Neural cell (in vitro differentiated cells): ENCODE results near the gene SHANK3. TPM values are rescaled to one million over a fixed set of nuclear protein-coding genes. Genes with fewer than 3 reads are reported as not detected.
"Not testable (repeated sequence)": the region's sequence is repeated elsewhere in the genome, so short reads cannot be mapped to it uniquely, and the experiment has no call there.

Experiments
- H2AFZ ChIP-seq: fragments of 200-600, 300-800 bp; sonication (generic), shearing (Covaris generic); 2 replicates; pipeline ENCODE4 v1.6.0; 2014; ENCODE audit warnings: low read depth, mild to moderate bottlenecking, antibody characterized with exemption, low read length, moderate library complexity
- H3F3A ChIP-seq: fragments of 200-600 bp; shearing (Covaris generic); 2 replicates; pipeline ENCODE4 v1.6.1; 2016; ENCODE audit warnings: mild to moderate bottlenecking, moderate library complexity, mixed read lengths, antibody characterized with exemption, low read length; ENCODE audit not compliant: insufficient read depth, poor library complexity, severe bottlenecking
- H3K27ac ChIP-seq: fragments of 200-600, 300-800 bp; sonication (generic), shearing (Covaris generic); 2 replicates; pipeline ENCODE4 v1.5.1; 2014; ENCODE audit warnings: mild to moderate bottlenecking, low read length, moderate library complexity
- H3K27me3 ChIP-seq: fragments of 300-800, 200-600 bp; sonication (generic), shearing (Covaris generic); 2 replicates; pipeline ENCODE4 v1.6.0; 2014; ENCODE audit warnings: mild to moderate bottlenecking, low read depth, low read length, moderate library complexity; ENCODE audit not compliant: insufficient read depth
- H3K36me3 ChIP-seq: fragments of 300-800, 200-600 bp; sonication (generic), shearing (Covaris generic); 2 replicates; pipeline ENCODE4 v1.5.1; 2014; ENCODE audit warnings: mild to moderate bottlenecking, antibody characterized with exemption, low read length, moderate library complexity; ENCODE audit not compliant: insufficient read depth
- H3K4me2 ChIP-seq: fragments of 300-800, 200-600 bp; sonication (generic), shearing (Covaris generic); 2 replicates; pipeline ENCODE4 v1.6.0; 2014; ENCODE audit warnings: mild to moderate bottlenecking, low read length
- H3K4me3 ChIP-seq: fragments of 300-800, 200-600 bp; sonication (generic), shearing (Covaris generic); 2 replicates; pipeline ENCODE4 v1.5.1; 2014; ENCODE audit warnings: mild to moderate bottlenecking, low read length, moderate library complexity
- H3K79me2 ChIP-seq: fragments of 200-600 bp; shearing (Covaris generic); replicated peaks from 2 replicates; pipeline ENCODE4 v1.6.0; 2014; ENCODE audit warnings: mild to moderate bottlenecking, low read length, moderate library complexity; ENCODE audit not compliant: insufficient read depth
- H3K9ac ChIP-seq: fragments of 300-800, 200-600 bp; sonication (generic), shearing (Covaris generic); 2 replicates; pipeline ENCODE4 v1.6.1; 2016; ENCODE audit warnings: mild to moderate bottlenecking, low read length, mixed read lengths
- H3K9me2 ChIP-seq: fragments of 200-600 bp; shearing (Covaris generic); 2 replicates; pipeline ENCODE4 v1.6.1; 2016; ENCODE audit warnings: mild to moderate bottlenecking, low read length, mixed read lengths; ENCODE audit not compliant: insufficient read depth
- H3K9me3 ChIP-seq: fragments of 200-600, 300-800 bp; sonication (generic), shearing (Covaris generic); 2 replicates; pipeline ENCODE4 v1.6.1; 2016; ENCODE audit warnings: mild to moderate bottlenecking, mixed run types, low read length, moderate library complexity, mixed read lengths
- H4K20me1 ChIP-seq: fragments of 200-600 bp; shearing (Covaris generic); 2 replicates; pipeline ENCODE4 v1.6.1; 2016; ENCODE audit warnings: mild to moderate bottlenecking, mixed run types; ENCODE audit not compliant: insufficient read depth
- CTCF ChIP-seq: fragments of 450-650 bp; IDR thresholded peaks from 2 replicates; pipeline ENCODE4 v1.5.1; 2014; ENCODE audit warnings: antibody characterized with exemption, mild to moderate bottlenecking, moderate library complexity; ENCODE audit not compliant: poor library complexity, severe bottlenecking
- EP300 ChIP-seq: fragments of 450-650 bp; conservative IDR thresholded peaks from 2 replicates; pipeline ENCODE4 v1.6.1; 2014; ENCODE audit warnings: antibody characterized with exemption, mild to moderate bottlenecking, moderate library complexity; ENCODE audit not compliant: poor library complexity, severe bottlenecking
- EZH2 ChIP-seq: fragments of 200-600, 300-800 bp; shearing (Covaris generic), sonication (generic); IDR thresholded peaks from 2 replicates; pipeline ENCODE4 v1.6.1; 2014; ENCODE audit warnings: antibody characterized with exemption, low read length, borderline replicate concordance, mild to moderate bottlenecking; ENCODE audit not compliant: insufficient read depth, poor library complexity, severe bottlenecking
- MXI1 ChIP-seq: fragments of 450-650 bp; conservative IDR thresholded peaks from 2 replicates; pipeline ENCODE4 v1.6.1; 2014; ENCODE audit warnings: antibody characterized with exemption, mild to moderate bottlenecking; ENCODE audit not compliant: poor library complexity, severe bottlenecking
- POLR2AphosphoS5 ChIP-seq: IDR thresholded peaks from 2 replicates; pipeline ENCODE4 v1.6.1; 2012
- RAD21 ChIP-seq: fragments of 450-650 bp; conservative IDR thresholded peaks from 2 replicates; pipeline ENCODE4 v1.6.1; 2014; ENCODE audit warnings: antibody characterized with exemption, mild to moderate bottlenecking, moderate library complexity
- REST ChIP-seq: IDR thresholded peaks from 2 replicates; pipeline ENCODE4 v1.6.1; 2012; ENCODE audit warnings: borderline replicate concordance
- SMC3 ChIP-seq: fragments of 450-650 bp; conservative IDR thresholded peaks from 2 replicates; pipeline ENCODE4 v1.6.1; 2014; ENCODE audit warnings: antibody characterized with exemption, mild to moderate bottlenecking, moderate library complexity; ENCODE audit not compliant: poor library complexity
- TAF1 ChIP-seq: IDR thresholded peaks from 2 replicates; pipeline ENCODE4 v1.6.1; 2012; ENCODE audit warnings: low read depth
- polyA plus RNA-seq: library from polyadenylated mRNA; depleted of rRNA; stranded (reverse); fragments of >200 nt; gene quantifications from 2 replicates; pipeline ENCODE4 v1.2.3, GENCODE V29; 2014

The SHANK3 gene
- polyA plus RNA-seq, 1 donor from 2014 or later = 5.5 TPM

- H3K4me3 ChIP-seq = no peak overlapping the region
- no peak for TF ChIP-seq EZH2
- TF ChIP-seq EP300 = no peak
- TF ChIP-seq SMC3 = no peak
- TF ChIP-seq CTCF = no peak
- no peak for TF ChIP-seq REST
- no peak for TF ChIP-seq MXI1
- no peak for TF ChIP-seq POLR2AphosphoS5
- no peak for TF ChIP-seq RAD21
- TF ChIP-seq TAF1 = no peak
- no peak overlapping the region for H3K4me2 ChIP-seq
- no peak overlapping the region for H2AFZ ChIP-seq
- H3K27ac ChIP-seq = no peak overlapping the region
- H3K79me2 ChIP-seq = no peaks in the 10 kb centered on the region
- no peaks in the 10 kb centered on the region for H3K36me3 ChIP-seq
- H3K27me3 ChIP-seq = no peaks in the 10 kb centered on the region
- H3K9me3 ChIP-seq = no peaks in the 10 kb centered on the region
- H3F3A ChIP-seq = no peaks in the 10 kb centered on the region
- no peak overlapping the region for H3K9ac ChIP-seq
- no peaks in the 10 kb centered on the region for H3K9me2 ChIP-seq
- H4K20me1 ChIP-seq = no peaks in the 10 kb centered on the region
These were observed 38.9 kb upstream of the SHANK3 start for GRCh38 chr22:50633771-50634170.

- no peaks in the 10 kb centered on the region for H3F3A ChIP-seq
- no peak overlapping the region for H3K4me3 ChIP-seq
- no peaks in the 10 kb centered on the region for H3K79me2 ChIP-seq
- H3K27ac ChIP-seq = no peak overlapping the region
- no peaks in the 10 kb centered on the region for H3K9me3 ChIP-seq
- no peak overlapping the region for H3K4me2 ChIP-seq
- H2AFZ ChIP-seq = no peak overlapping the region
- H3K9me2 ChIP-seq = no peaks in the 10 kb centered on the region
- H3K9ac ChIP-seq = no peak overlapping the region
- H3K36me3 ChIP-seq = no peaks in the 10 kb centered on the region
- no peaks in the 10 kb centered on the region for H3K27me3 ChIP-seq
- no peaks in the 10 kb centered on the region for H4K20me1 ChIP-seq
- TF ChIP-seq CTCF (no peak), TAF1 (no peak), EP300 (no peak), EZH2 (no peak), RAD21 (no peak), SMC3 (no peak), MXI1 (no peak), REST (no peak), POLR2AphosphoS5 (no peak)
These were observed 37.0 kb upstream of the SHANK3 start for GRCh38 chr22:50635591-50635990.

- H3K4me3 ChIP-seq, H3K9ac ChIP-seq, H3K4me2 ChIP-seq, H3K9me3 ChIP-seq, H3K27me3 ChIP-seq, H2AFZ ChIP-seq, H3K9me2 ChIP-seq, H4K20me1 ChIP-seq, H3K27ac ChIP-seq, H3K79me2 ChIP-seq, H3F3A ChIP-seq, H3K36me3 ChIP-seq: not testable (repeated sequence)
These were observed 32.3 kb upstream of the SHANK3 start for GRCh38 chr22:50640296-50640695.
